Measurements from ENCODE around the gene POLR2J3.
"Not testable (repeated sequence)": the region's sequence is repeated elsewhere in the genome, so short reads cannot be mapped to it uniquely, and the experiment has no call there.

GRCh38 chr7:102589857-102590256 is 17.5 kb upstream of the POLR2J3 start:
- not testable (repeated sequence) for TF ChIP-seq CREB5 (CRISPR knock-in tag; IDR thresholded peaks at IDR 0.05; ENCODE audit: low read depth); POU6F1 (CRISPR knock-in tag; IDR thresholded peaks at IDR 0.05; ENCODE audit: borderline replicate concordance, low read depth); TOX (CRISPR knock-in tag; IDR thresholded peaks at IDR 0.05; ENCODE audit: borderline replicate concordance); ZC3H10 (CRISPR knock-in tag; IDR thresholded peaks at IDR 0.05); CSDC2 (CRISPR knock-in tag; IDR thresholded peaks at IDR 0.05); ZNF70 (CRISPR knock-in tag; IDR thresholded peaks at IDR 0.05); ZFP3 (CRISPR knock-in tag; IDR thresholded peaks at IDR 0.05); ESRRG (CRISPR knock-in tag; IDR thresholded peaks at IDR 0.05); RARB (CRISPR knock-in tag; IDR thresholded peaks at IDR 0.05); ARNTL (CRISPR knock-in tag; IDR thresholded peaks at IDR 0.05; ENCODE audit: borderline replicate concordance, low read depth); PPARA (CRISPR knock-in tag; IDR thresholded peaks at IDR 0.05; ENCODE audit: borderline replicate concordance)
- TF ChIP-seq, protein P1, sequence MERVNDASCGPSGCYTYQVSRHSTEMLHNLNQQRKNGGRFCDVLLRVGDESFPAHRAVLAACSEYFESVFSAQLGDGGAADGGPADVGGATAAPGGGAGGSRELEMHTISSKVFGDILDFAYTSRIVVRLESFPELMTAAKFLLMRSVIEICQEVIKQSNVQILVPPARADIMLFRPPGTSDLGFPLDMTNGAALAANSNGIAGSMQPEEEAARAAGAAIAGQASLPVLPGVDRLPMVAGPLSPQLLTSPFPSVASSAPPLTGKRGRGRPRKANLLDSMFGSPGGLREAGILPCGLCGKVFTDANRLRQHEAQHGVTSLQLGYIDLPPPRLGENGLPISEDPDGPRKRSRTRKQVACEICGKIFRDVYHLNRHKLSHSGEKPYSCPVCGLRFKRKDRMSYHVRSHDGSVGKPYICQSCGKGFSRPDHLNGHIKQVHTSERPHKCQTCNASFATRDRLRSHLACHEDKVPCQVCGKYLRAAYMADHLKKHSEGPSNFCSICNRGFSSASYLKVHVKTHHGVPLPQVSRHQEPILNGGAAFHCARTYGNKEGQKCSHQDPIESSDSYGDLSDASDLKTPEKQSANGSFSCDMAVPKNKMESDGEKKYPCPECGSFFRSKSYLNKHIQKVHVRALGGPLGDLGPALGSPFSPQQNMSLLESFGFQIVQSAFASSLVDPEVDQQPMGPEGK (CRISPR knock-in tag; IDR thresholded peaks at IDR 0.05; ENCODE audit: borderline replicate concordance): not testable (repeated sequence)
- TF ChIP-seq, protein P2, sequence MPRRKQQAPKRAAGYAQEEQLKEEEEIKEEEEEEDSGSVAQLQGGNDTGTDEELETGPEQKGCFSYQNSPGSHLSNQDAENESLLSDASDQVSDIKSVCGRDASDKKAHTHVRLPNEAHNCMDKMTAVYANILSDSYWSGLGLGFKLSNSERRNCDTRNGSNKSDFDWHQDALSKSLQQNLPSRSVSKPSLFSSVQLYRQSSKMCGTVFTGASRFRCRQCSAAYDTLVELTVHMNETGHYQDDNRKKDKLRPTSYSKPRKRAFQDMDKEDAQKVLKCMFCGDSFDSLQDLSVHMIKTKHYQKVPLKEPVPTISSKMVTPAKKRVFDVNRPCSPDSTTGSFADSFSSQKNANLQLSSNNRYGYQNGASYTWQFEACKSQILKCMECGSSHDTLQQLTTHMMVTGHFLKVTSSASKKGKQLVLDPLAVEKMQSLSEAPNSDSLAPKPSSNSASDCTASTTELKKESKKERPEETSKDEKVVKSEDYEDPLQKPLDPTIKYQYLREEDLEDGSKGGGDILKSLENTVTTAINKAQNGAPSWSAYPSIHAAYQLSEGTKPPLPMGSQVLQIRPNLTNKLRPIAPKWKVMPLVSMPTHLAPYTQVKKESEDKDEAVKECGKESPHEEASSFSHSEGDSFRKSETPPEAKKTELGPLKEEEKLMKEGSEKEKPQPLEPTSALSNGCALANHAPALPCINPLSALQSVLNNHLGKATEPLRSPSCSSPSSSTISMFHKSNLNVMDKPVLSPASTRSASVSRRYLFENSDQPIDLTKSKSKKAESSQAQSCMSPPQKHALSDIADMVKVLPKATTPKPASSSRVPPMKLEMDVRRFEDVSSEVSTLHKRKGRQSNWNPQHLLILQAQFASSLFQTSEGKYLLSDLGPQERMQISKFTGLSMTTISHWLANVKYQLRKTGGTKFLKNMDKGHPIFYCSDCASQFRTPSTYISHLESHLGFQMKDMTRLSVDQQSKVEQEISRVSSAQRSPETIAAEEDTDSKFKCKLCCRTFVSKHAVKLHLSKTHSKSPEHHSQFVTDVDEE (CRISPR knock-in tag; IDR thresholded peaks at IDR 0.05): not testable (repeated sequence)

All from SK-N-SH treated with all-trans-retinoic acid at 6 μM for 48 hours (cell line).